K562 (cell line): ENCODE data around the gene NME8. TPM values are rescaled to one million over a fixed set of nuclear protein-coding genes. Genes with fewer than 3 reads are reported as not detected.

Source experiments
- ARID4B ChIP-seq: sonication (generic); formaldehyde crosslinking; IDR thresholded peaks from 2 replicates; pipeline ENCODE4 v1.8.0; 2022; ENCODE audit warnings: mild to moderate bottlenecking, missing genetic modification reagents
- POLR2A ChIP-seq: fragments of 450-650 bp; conservative IDR thresholded peaks from 2 replicates; pipeline ENCODE4 v1.6.1; 2016
- SMAD2 ChIP-seq: fragments of 150-350 bp; IDR thresholded peaks from 2 replicates; pipeline ENCODE4 v1.6.1; 2014; ENCODE audit warnings: low read depth, mild to moderate bottlenecking, low read length
- TAF15 ChIP-seq: fragments of 200-400 bp; formaldehyde crosslinking; IDR thresholded peaks from 2 replicates; pipeline ENCODE4 v1.6.1; 2017; ENCODE audit warnings: mild to moderate bottlenecking, low read depth, low read length, moderate library complexity
- THAP12 ChIP-seq: fragments of 250-450 bp; sonication (Bioruptor Pico); IDR thresholded peaks from 2 replicates; pipeline ENCODE4 v1.9.0; 2021; ENCODE audit warnings: mild to moderate bottlenecking, inconsistent platforms
- THRA ChIP-seq: fragments of 450-650 bp; IDR thresholded peaks from 2 replicates; pipeline ENCODE4 v1.6.1; 2017; ENCODE audit warnings: mild to moderate bottlenecking, moderate library complexity
- ZNF511 ChIP-seq: sonication (generic); formaldehyde crosslinking; IDR thresholded peaks from 2 replicates; pipeline ENCODE4 v1.8.0; 2022; ENCODE audit warnings: mild to moderate bottlenecking, missing genetic modification reagents
- polyA plus RNA-seq, 8 experiments: library from polyadenylated mRNA; depleted of rRNA in 4 of 8; stranded (reverse) in 5 of 8; unstranded in 3 of 8; fragments of >200 nt; fragmentation: Nextera tagmentation in 2 of 8; fragmentation: Illumina TruSeq in 1 of 8; extraction: Ambion mirVana in 2 of 8; extraction: Trizol in 1 of 8; gene quantifications; 2 replicates each; pipeline versions ENCODE4 v1.2.1 to v1.2.3, GENCODE V29; 2011 to 2014; ENCODE audit warnings: inconsistent platforms in 1 of 8, missing spikeins in 1 of 8
- total RNA-seq, 7 experiments: library from RNA; depleted of rRNA in 6 of 7; stranded (reverse); fragments of >200 nt in 6 of 7; fragmentation: Illumina TruSeq in 2 of 7; extraction: Trizol in 2 of 7; gene quantifications; 2 replicates each; pipeline versions ENCODE4 v1.2.1 to v1.2.3, GENCODE V29; 2011 to 2021; ENCODE audit warnings: low replicate concordance in 1 of 7

Gene NME8
- total and polyA plus RNA-seq, 9 of the 15 experiments (the other 6 are each of a cell fraction or from before 2014, with no cell fraction given) = not detected

GRCh38 chr7:37945336-37945735 is 96.9 kb downstream of the NME8 start (continued):
- no peak for TF ChIP-seq THAP12 (CRISPR knock-in tag)
- no peak for TF ChIP-seq SMAD2
- TF ChIP-seq TAF15 = no peak
- no peak for TF ChIP-seq THRA
- TF ChIP-seq ZNF511 = no peak
- no peak for TF ChIP-seq ARID4B (CRISPR knock-in tag)
- TF ChIP-seq POLR2A = no peak
